NT2/D1 (cell line): ENCODE data around the gene PXMP4.

Experiments
- SUZ12 ChIP-seq: IDR thresholded peaks from 2 replicates; pipeline ENCODE4 v1.6.1; 2011; ENCODE audit not compliant: insufficient read length, insufficient read depth; ENCODE audit errors: extremely low read depth
- YY1 ChIP-seq: IDR thresholded peaks from 2 replicates; pipeline ENCODE4 v1.6.1; 2011; ENCODE audit not compliant: insufficient read length, insufficient read depth
- ZNF274 ChIP-seq: IDR thresholded peaks from 2 replicates; pipeline ENCODE4 v1.6.1; 2011; ENCODE audit warnings: mild to moderate bottlenecking, low read depth, low read length

DNA sequence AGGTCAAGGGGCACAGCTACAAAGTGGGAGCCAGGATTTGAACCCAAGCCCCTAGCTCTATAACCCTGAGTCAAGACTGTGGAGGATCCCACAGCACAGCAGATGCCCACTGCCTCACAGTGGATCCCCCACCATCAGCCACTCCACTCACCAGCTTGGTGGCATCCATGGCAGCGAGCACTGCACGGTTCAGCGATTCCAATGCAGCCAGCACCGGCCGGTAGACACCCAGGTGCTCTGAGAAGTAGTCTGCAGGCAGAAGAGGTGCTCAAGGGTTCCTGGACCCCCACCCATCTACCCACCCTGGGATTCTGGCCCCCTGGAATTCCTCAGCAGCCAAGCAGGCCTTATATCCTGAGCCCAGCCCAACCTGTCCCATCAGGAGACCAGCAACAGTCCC, 50.9 kb downstream of the PXMP4 start:
- no peak for TF ChIP-seq ZNF274
- TF ChIP-seq SUZ12: no peak
- TF ChIP-seq YY1: no peak
